WTC11 (cell line): ENCODE results near the gene CHTF8.
"Not testable (repeated sequence)": the region's sequence is repeated elsewhere in the genome, so short reads cannot be mapped to it uniquely, and the experiment has no call there.

ENCODE experiments used
- ATF3 ChIP-seq: sonication (generic); formaldehyde crosslinking; conservative IDR thresholded peaks from 2 replicates; pipeline ENCODE4 v1.8.1; 2022; ENCODE audit warnings: mild to moderate bottlenecking, missing genetic modification reagents
- CBFB ChIP-seq: sonication (generic); formaldehyde crosslinking; IDR thresholded peaks from 2 replicates; pipeline ENCODE4 v1.8.1; 2022; ENCODE audit warnings: mild to moderate bottlenecking, low read depth, missing genetic modification reagents
- FOXK1 ChIP-seq: sonication (generic); formaldehyde crosslinking; IDR thresholded peaks from 2 replicates; pipeline ENCODE4 v1.8.0; 2022; ENCODE audit warnings: mild to moderate bottlenecking, moderate library complexity, missing genetic modification reagents
- HMGA2 ChIP-seq: fragments of 250-450 bp; sonication (Bioruptor Pico); IDR thresholded peaks from 2 replicates; pipeline ENCODE4 v1.4.0; 2021; ENCODE audit warnings: mild to moderate bottlenecking, moderate library complexity
- NR3C1 ChIP-seq: sonication (generic); formaldehyde crosslinking; conservative IDR thresholded peaks from 2 replicates; pipeline ENCODE4 v1.8.1; 2023; ENCODE audit warnings: low read depth, mild to moderate bottlenecking, missing genetic modification reagents
- PRRX2 ChIP-seq: fragments of 250-450 bp; sonication (Bioruptor Pico); IDR thresholded peaks from 2 replicates; pipeline ENCODE4 v1.8.0; 2021; ENCODE audit warnings: mild to moderate bottlenecking
- SP1 ChIP-seq: sonication (generic); formaldehyde crosslinking; conservative IDR thresholded peaks from 2 replicates; pipeline ENCODE4 v1.8.1; 2022; ENCODE audit warnings: missing genetic modification reagents
- USF2 ChIP-seq: sonication (generic); formaldehyde crosslinking; IDR thresholded peaks from 2 replicates; pipeline ENCODE4 v1.8.1; 2023; ENCODE audit warnings: mild to moderate bottlenecking, missing genetic modification reagents, moderate library complexity
- ZNF232 ChIP-seq: sonication (generic); formaldehyde crosslinking; IDR thresholded peaks from 2 replicates; pipeline ENCODE4 v1.8.0; 2022; ENCODE audit warnings: mild to moderate bottlenecking, missing genetic modification reagents
- TF ChIP-seq, protein P1 (sequence below): fragments of 250-450 bp; sonication (Bioruptor Pico); IDR thresholded peaks from 2 replicates; pipeline ENCODE4 v1.9.0; 2021; ENCODE audit warnings: mild to moderate bottlenecking
- TF ChIP-seq, protein P2 (sequence below): fragments of 200-600 bp; IDR thresholded peaks from 2 replicates; pipeline ENCODE4 v1.8.0; 2022; ENCODE audit warnings: antibody characterized with exemption

GRCh38 chr16:69149621-69150020 is 17.2 kb upstream of the CHTF8 start:
- TF ChIP-seq, protein P1, sequence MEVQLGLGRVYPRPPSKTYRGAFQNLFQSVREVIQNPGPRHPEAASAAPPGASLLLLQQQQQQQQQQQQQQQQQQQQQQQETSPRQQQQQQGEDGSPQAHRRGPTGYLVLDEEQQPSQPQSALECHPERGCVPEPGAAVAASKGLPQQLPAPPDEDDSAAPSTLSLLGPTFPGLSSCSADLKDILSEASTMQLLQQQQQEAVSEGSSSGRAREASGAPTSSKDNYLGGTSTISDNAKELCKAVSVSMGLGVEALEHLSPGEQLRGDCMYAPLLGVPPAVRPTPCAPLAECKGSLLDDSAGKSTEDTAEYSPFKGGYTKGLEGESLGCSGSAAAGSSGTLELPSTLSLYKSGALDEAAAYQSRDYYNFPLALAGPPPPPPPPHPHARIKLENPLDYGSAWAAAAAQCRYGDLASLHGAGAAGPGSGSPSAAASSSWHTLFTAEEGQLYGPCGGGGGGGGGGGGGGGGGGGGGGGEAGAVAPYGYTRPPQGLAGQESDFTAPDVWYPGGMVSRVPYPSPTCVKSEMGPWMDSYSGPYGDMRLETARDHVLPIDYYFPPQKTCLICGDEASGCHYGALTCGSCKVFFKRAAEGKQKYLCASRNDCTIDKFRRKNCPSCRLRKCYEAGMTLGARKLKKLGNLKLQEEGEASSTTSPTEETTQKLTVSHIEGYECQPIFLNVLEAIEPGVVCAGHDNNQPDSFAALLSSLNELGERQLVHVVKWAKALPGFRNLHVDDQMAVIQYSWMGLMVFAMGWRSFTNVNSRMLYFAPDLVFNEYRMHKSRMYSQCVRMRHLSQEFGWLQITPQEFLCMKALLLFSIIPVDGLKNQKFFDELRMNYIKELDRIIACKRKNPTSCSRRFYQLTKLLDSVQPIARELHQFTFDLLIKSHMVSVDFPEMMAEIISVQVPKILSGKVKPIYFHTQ, result not testable (repeated sequence)
- TF ChIP-seq CBFB (CRISPR knock-in tag); NR3C1 (CRISPR knock-in tag); SP1 (CRISPR knock-in tag); ATF3; USF2; ZNF232 (CRISPR knock-in tag); HMGA2 (CRISPR knock-in tag); PRRX2 (CRISPR knock-in tag); FOXK1 (CRISPR knock-in tag): not testable (repeated sequence)
- TF ChIP-seq, protein P2, sequence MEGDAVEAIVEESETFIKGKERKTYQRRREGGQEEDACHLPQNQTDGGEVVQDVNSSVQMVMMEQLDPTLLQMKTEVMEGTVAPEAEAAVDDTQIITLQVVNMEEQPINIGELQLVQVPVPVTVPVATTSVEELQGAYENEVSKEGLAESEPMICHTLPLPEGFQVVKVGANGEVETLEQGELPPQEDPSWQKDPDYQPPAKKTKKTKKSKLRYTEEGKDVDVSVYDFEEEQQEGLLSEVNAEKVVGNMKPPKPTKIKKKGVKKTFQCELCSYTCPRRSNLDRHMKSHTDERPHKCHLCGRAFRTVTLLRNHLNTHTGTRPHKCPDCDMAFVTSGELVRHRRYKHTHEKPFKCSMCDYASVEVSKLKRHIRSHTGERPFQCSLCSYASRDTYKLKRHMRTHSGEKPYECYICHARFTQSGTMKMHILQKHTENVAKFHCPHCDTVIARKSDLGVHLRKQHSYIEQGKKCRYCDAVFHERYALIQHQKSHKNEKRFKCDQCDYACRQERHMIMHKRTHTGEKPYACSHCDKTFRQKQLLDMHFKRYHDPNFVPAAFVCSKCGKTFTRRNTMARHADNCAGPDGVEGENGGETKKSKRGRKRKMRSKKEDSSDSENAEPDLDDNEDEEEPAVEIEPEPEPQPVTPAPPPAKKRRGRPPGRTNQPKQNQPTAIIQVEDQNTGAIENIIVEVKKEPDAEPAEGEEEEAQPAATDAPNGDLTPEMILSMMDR, result not testable (repeated sequence)
